Measurements from ENCODE around the gene SLC17A8. TPM values are rescaled to one million over a fixed set of nuclear protein-coding genes. Genes with fewer than 3 reads are reported as not detected.

The SLC17A8 gene
- polyA plus RNA-seq, 1 experiment, result not detected

GRCh38 chr12:100368066-100368465 lies 11.2 kb downstream of the SLC17A8 start:
- Histone ChIP-seq H3K27me3 (ENCODE audit: control insufficient read depth, insufficient read depth, low read length) (no peaks in the 10 kb centered on the region; the same call in 1 of the 2 replicates), H3K4me3 (ENCODE audit: low read depth, low read length) (no peak overlapping the region), H3K36me3 (ENCODE audit: control insufficient read depth, insufficient read depth, low read length) (no peaks in the 10 kb centered on the region)
- POLR2A ChIA-PET, result no interaction called here
- DNase-seq (ENCODE audit: low read depth), result no peak
- CTCF ChIA-PET, result no interaction called here
- no peak for TF ChIP-seq CTCF (IDR thresholded peaks at IDR 0.05; ENCODE audit: insufficient read depth, low read depth, low read length)

- POLR2A ChIA-PET, result no interaction called here
- DNase-seq (ENCODE audit: low read depth), result no peak
- CTCF ChIA-PET, result no interaction called here
- H3K36me3 ChIP-seq (ENCODE audit: control insufficient read depth, insufficient read depth, low read length), result no peaks in the 10 kb centered on the region
- no peak overlapping the region for H3K4me3 ChIP-seq (ENCODE audit: low read depth, low read length)
- H3K27me3 ChIP-seq (ENCODE audit: control insufficient read depth, insufficient read depth, low read length), result peaks cover 3% of the 10 kb centered on the region; the same call in 1 of the 2 replicates
- no peak for TF ChIP-seq CTCF (IDR thresholded peaks at IDR 0.05; ENCODE audit: insufficient read depth, low read depth, low read length)
Measured at GRCh38 chr12:100371146-100371545, 14.3 kb downstream of the SLC17A8 start.

GRCh38 chr12:100372853-100373640 lies 16.2 kb downstream of the SLC17A8 start:
- no peaks in the 10 kb centered on the region for H3K36me3 ChIP-seq (ENCODE audit: control insufficient read depth, insufficient read depth, low read length)
- CTCF ChIA-PET, result interaction anchor here (1.1 kb wide), 1 partner anchor 88 kb away, joined by 3 read pairs; no protein-coding TSS in a partner anchor
- H3K4me3 ChIP-seq (ENCODE audit: low read depth, low read length), result no peak overlapping the region
- DNase-seq (ENCODE audit: low read depth), result no peak
- TF ChIP-seq CTCF (IDR thresholded peaks at IDR 0.05; ENCODE audit: insufficient read depth, low read depth, low read length), result no peak
- POLR2A ChIA-PET, result no interaction called here
- peaks cover 3% of the 10 kb centered on the region; the same call in 1 of the 2 replicates for H3K27me3 ChIP-seq (ENCODE audit: control insufficient read depth, insufficient read depth, low read length)

GRCh38 chr12:100375038-100375735 lies 18.3 kb downstream of the SLC17A8 start:
- CTCF ChIA-PET, result interaction anchor here (0.7 to 1.3 kb wide), 2 partner anchors 8 to 484 kb away, joined by 3 to 4 read pairs; no protein-coding TSS in a partner anchor
- no peak for DNase-seq (ENCODE audit: low read depth)
- no peak for TF ChIP-seq CTCF (IDR thresholded peaks at IDR 0.05; ENCODE audit: insufficient read depth, low read depth, low read length)
- POLR2A ChIA-PET, result no interaction called here
- Histone ChIP-seq H3K36me3 (ENCODE audit: control insufficient read depth, insufficient read depth, low read length) (no peaks in the 10 kb centered on the region), H3K4me3 (ENCODE audit: low read depth, low read length) (no peak overlapping the region), H3K27me3 (ENCODE audit: control insufficient read depth, insufficient read depth, low read length) (peaks cover 3% of the 10 kb centered on the region; the same call in 1 of the 2 replicates)

- TF ChIP-seq CTCF (IDR thresholded peaks at IDR 0.05; ENCODE audit: insufficient read depth, low read depth, low read length), result no peak
- DNase-seq (ENCODE audit: low read depth), result no peak
- CTCF ChIA-PET, result no interaction called here
- POLR2A ChIA-PET, result no interaction called here
- Histone ChIP-seq H3K4me3 (ENCODE audit: low read depth, low read length) (no peak overlapping the region), H3K27me3 (ENCODE audit: control insufficient read depth, insufficient read depth, low read length) (peaks cover 3% of the 10 kb centered on the region; the same call in 1 of the 2 replicates), H3K36me3 (ENCODE audit: control insufficient read depth, insufficient read depth, low read length) (no peaks in the 10 kb centered on the region)
Measured at GRCh38 chr12:100376161-100376560, 19.3 kb downstream of the SLC17A8 start.
